ENCODE data around the gene NQO1. TPM values are rescaled to one million over a fixed set of nuclear protein-coding genes. Genes with fewer than 3 reads are reported as not detected.

Gene NQO1
- total RNA-seq: 1,041 and 1,169 TPM in 2 replicates

DNA sequence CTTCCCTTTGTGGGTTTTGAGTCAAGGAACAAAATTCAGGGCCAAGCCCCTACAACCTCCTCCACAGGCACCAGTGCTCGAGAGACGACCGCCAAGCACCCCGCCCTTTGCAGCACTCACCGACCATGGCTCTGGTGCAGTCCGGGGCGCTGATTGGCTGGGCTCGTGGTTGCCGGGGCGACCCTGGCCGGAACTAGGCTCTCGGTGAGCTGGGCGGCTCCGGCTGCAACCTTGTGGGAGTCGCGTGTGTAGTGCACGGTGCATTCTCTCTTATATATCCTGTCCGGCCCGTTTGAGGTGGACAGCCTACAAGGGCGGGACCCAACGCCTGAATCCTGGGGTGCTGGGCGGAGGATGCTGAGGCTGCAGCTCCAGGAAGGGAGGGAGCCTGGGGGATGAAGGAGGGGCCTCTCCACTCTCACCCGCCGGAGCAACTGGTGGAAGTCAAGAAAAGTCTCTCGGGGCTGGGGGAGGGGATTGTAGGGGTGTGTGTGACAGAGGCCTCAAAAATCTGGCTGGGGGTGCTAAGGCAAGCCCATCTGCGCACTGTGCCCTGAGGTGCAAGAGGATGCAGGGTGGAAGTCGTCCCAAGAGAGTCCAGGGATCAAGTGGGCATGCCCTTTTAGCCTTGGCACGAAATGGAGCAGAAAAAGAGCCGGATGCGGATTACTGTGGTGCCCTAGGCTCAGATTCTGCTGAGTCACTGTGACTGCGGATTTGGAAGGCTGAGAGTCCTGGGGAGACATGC lies at the start of gene NQO1:
Gene NQO1, minus strand, starts transcription at position 248 of the 748 bp plus-strand sequence. Its CDS starts 121 bp downstream, at position 127.

DNA sequence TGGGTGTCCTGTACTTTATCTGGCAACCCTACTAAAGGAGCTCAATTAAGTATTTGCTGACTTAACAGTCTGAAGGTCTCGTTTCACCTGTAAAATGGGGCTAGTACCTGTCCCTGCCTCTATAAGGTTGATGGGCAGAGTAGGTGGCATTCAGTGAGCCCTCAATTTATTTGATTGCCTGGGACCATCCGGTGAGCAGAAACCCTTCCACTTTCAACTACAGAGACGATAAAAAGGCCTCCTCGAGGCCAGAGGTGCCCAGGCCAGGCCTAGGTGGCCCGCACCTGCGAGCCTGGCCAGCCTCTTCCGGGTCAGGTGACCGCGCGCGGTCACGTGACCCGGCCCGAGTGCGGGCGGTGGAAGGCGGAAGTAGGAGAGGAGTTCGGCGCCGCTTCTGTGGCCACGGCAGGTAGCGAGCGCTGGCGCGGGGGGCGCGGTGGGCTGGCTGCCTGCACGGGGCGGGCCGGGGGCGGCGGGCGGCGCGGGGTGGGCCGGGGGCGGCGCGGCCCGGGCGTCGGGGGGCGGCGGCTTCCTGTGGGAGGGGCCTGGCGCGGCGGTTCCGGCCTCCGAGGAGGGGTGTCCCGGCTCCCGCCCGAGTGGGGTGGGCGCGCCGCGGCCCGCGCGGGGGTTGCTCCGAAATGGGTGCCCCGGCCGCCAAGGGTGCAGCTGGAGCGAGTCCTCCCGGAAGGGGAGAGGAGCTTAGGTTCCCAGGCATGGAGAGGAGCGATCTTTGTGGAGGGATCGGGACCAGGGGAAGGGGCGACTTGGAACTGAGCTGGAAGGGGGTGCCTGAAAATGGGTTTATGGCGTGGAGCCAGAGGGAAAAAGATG lies 35.8 kb upstream of the NQO1 start, which contains the start of gene WWP2:
Gene WWP2, plus strand, starts transcription at position 350 of the 831 bp plus-strand sequence. CDS start 24,679 bp downstream, outside the sequence.

GRCh38 chr16:69754469-69755310 lies 28.3 kb upstream of the NQO1 start, which contains the start of gene NOB1:
NOB1 (minus strand) TSS chr16:69754926; CDS start chr16:69754910, 16 bp downstream.

Other genes starting within 250 kb of the NQO1 start
- 52.2 and 56.6 TPM in 2 replicates for gene NFAT5, start 160.6 kb downstream of the NQO1 start, total RNA-seq
- gene NOB1, start 28.4 kb upstream of the NQO1 start, total RNA-seq: 28.2 and 28.3 TPM in 2 replicates
- 34.5 and 36.5 TPM in 2 replicates for gene WWP2, start 35.8 kb upstream of the NQO1 start, total RNA-seq
- gene CLEC18A, start 224.8 kb upstream of the NQO1 start, total RNA-seq: 0.24 and 0.65 TPM in 2 replicates